HepG2 (cell line): ENCODE measurements around the gene IFT122. TPM values are rescaled to one million over a fixed set of nuclear protein-coding genes. Genes with fewer than 3 reads are reported as not detected.

Experiments used
- SP4 ChIP-seq: sonication (generic); formaldehyde crosslinking; IDR thresholded peaks from 2 replicates; pipeline ENCODE4 v1.8.1; 2023; ENCODE audit warnings: mild to moderate bottlenecking, missing genetic modification reagents
- ZNF296 ChIP-seq: sonication (generic); formaldehyde crosslinking; conservative IDR thresholded peaks from 2 replicates; pipeline ENCODE4 v1.5.0; 2020; ENCODE audit warnings: mild to moderate bottlenecking, missing genetic modification reagents
- ZNF367 ChIP-seq: sonication (generic); formaldehyde crosslinking; IDR thresholded peaks from 2 replicates; pipeline ENCODE4 v1.4.0; 2020; ENCODE audit warnings: missing genetic modification reagents, borderline replicate concordance
- ZNF550 ChIP-seq: sonication (generic); formaldehyde crosslinking; IDR thresholded peaks from 2 replicates; pipeline ENCODE4 v1.4.0; 2020; ENCODE audit warnings: mild to moderate bottlenecking, missing genetic modification reagents, borderline replicate concordance
- polyA plus RNA-seq, 8 experiments: library from polyadenylated mRNA; depleted of rRNA in 3 of 8; stranded (reverse) in 7 of 8; unstranded in 1 of 8; fragments of >200 nt; fragmentation: Illumina TruSeq in 4 of 8; extraction: Trizol in 4 of 8; gene quantifications; 2 replicates each; pipeline versions ENCODE4 v1.2.1 to v1.2.3, GENCODE V29; 2011 to 2016; ENCODE audit warnings: low read depth in 4 of 8, missing spikeins in 1 of 8, mixed read lengths in 1 of 8; ENCODE audit not compliant: insufficient read depth in 1 of 8
- total RNA-seq, 5 experiments: library from RNA; depleted of rRNA; stranded (reverse); fragments of >200 nt; fragmentation: Illumina TruSeq; extraction: Trizol; gene quantifications; 2 replicates each; pipeline ENCODE4 v1.2.3, GENCODE V29; 2016; ENCODE audit warnings: low read depth in 1 of 5
- TF ChIP-seq, protein P1 (sequence below), 2 experiments: fragments of 450-650 bp in 1 of 2; sonication (generic) in 1 of 2; formaldehyde crosslinking in 1 of 2; IDR thresholded peaks; 2 replicates each; pipeline versions ENCODE4 v1.6.1 to v1.8.0; 2016 to 2022; ENCODE audit warnings: antibody characterized with exemption in 1 of 2, mild to moderate bottlenecking in 1 of 2, missing genetic modification reagents in 1 of 2
- TF ChIP-seq, protein P2 (sequence below): IDR thresholded peaks from 2 replicates; pipeline ENCODE4 v1.4.0; 2020; ENCODE audit warnings: mild to moderate bottlenecking, missing genetic modification reagents
- TF ChIP-seq, protein P3 (sequence below): sonication (generic); formaldehyde crosslinking; IDR thresholded peaks from 2 replicates; pipeline ENCODE4 v1.4.0; 2020; ENCODE audit warnings: missing genetic modification reagents, borderline replicate concordance
- TF ChIP-seq, protein P4 (sequence below): IDR thresholded peaks from 2 replicates; pipeline ENCODE4 v1.6.1; 2016; ENCODE audit warnings: mild to moderate bottlenecking
- TF ChIP-seq, protein P5 (sequence below): sonication (generic); formaldehyde crosslinking; IDR thresholded peaks from 2 replicates; pipeline ENCODE4 v1.8.0; 2022; ENCODE audit warnings: mild to moderate bottlenecking, missing genetic modification reagents; ENCODE audit not compliant: insufficient replicate concordance

IFT122 gene
- total and polyA plus RNA-seq, 2 of the 13 experiments (the other 11 are each of a cell fraction or from before 2014, with no cell fraction given), result 10.1 to 10.3 TPM

DNA sequence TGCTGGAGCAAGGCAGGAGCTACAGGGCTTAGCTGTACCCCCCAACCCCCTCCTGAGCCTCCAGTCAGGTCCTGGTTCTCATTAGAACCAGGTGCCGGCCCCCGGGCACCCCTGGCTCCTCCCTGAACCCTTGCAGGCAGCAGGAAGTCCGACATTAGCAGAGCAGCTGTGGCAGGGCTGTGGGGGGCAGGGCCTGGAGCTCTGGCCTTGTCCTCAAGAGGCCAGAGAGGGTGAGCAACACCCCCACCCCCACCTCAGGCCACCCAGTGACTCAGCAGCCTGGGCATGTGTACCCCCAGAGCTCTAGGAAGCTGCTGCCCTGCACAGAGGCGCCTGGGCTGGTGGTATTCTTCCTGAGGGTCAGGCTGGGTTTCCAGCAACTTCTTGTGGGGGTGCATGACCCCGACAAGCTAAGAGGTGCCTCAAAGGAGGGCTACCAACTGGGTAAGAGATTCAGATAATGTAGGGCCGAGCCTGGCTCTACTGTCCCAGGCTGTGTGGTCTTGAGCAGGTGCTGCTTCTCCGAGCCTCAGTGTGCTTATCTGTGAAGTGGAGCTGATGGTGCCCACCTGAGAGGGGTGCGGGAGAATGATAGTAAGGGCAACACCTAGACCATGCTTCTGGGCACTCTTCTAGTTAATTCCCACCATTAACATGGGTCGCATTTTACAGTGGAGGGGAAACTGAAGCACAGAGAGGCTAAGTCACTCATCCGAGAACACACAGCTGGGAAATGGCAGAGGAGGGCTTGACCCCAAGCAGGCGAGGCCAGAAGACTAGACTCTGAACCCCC, 118.9 kb downstream of the IFT122 start (continued):
- TF ChIP-seq, protein P1, sequence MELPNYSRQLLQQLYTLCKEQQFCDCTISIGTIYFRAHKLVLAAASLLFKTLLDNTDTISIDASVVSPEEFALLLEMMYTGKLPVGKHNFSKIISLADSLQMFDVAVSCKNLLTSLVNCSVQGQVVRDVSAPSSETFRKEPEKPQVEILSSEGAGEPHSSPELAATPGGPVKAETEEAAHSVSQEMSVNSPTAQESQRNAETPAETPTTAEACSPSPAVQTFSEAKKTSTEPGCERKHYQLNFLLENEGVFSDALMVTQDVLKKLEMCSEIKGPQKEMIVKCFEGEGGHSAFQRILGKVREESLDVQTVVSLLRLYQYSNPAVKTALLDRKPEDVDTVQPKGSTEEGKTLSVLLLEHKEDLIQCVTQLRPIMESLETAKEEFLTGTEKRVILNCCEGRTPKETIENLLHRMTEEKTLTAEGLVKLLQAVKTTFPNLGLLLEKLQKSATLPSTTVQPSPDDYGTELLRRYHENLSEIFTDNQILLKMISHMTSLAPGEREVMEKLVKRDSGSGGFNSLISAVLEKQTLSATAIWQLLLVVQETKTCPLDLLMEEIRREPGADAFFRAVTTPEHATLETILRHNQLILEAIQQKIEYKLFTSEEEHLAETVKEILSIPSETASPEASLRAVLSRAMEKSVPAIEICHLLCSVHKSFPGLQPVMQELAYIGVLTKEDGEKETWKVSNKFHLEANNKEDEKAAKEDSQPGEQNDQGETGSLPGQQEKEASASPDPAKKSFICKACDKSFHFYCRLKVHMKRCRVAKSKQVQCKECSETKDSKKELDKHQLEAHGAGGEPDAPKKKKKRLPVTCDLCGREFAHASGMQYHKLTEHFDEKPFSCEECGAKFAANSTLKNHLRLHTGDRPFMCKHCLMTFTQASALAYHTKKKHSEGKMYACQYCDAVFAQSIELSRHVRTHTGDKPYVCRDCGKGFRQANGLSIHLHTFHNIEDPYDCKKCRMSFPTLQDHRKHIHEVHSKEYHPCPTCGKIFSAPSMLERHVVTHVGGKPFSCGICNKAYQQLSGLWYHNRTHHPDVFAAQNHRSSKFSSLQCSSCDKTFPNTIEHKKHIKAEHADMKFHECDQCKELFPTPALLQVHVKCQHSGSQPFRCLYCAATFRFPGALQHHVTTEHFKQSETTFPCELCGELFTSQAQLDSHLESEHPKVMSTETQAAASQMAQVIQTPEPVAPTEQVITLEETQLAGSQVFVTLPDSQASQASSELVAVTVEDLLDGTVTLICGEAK (IDR thresholded peaks at IDR 0.05), result no peak
- TF ChIP-seq, protein P1 (CRISPR knock-in tag; IDR thresholded peaks at IDR 0.05), result no peak
- TF ChIP-seq, protein P2, sequence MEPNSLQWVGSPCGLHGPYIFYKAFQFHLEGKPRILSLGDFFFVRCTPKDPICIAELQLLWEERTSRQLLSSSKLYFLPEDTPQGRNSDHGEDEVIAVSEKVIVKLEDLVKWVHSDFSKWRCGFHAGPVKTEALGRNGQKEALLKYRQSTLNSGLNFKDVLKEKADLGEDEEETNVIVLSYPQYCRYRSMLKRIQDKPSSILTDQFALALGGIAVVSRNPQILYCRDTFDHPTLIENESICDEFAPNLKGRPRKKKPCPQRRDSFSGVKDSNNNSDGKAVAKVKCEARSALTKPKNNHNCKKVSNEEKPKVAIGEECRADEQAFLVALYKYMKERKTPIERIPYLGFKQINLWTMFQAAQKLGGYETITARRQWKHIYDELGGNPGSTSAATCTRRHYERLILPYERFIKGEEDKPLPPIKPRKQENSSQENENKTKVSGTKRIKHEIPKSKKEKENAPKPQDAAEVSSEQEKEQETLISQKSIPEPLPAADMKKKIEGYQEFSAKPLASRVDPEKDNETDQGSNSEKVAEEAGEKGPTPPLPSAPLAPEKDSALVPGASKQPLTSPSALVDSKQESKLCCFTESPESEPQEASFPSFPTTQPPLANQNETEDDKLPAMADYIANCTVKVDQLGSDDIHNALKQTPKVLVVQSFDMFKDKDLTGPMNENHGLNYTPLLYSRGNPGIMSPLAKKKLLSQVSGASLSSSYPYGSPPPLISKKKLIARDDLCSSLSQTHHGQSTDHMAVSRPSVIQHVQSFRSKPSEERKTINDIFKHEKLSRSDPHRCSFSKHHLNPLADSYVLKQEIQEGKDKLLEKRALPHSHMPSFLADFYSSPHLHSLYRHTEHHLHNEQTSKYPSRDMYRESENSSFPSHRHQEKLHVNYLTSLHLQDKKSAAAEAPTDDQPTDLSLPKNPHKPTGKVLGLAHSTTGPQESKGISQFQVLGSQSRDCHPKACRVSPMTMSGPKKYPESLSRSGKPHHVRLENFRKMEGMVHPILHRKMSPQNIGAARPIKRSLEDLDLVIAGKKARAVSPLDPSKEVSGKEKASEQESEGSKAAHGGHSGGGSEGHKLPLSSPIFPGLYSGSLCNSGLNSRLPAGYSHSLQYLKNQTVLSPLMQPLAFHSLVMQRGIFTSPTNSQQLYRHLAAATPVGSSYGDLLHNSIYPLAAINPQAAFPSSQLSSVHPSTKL (CRISPR knock-in tag), result no peak; the same call in 1 of the 2 replicates
- TF ChIP-seq, protein P3, sequence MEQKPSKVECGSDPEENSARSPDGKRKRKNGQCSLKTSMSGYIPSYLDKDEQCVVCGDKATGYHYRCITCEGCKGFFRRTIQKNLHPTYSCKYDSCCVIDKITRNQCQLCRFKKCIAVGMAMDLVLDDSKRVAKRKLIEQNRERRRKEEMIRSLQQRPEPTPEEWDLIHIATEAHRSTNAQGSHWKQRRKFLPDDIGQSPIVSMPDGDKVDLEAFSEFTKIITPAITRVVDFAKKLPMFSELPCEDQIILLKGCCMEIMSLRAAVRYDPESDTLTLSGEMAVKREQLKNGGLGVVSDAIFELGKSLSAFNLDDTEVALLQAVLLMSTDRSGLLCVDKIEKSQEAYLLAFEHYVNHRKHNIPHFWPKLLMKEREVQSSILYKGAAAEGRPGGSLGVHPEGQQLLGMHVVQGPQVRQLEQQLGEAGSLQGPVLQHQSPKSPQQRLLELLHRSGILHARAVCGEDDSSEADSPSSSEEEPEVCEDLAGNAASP (CRISPR knock-in tag), result peak; percentile 96; the same call in 1 of the 2 replicates
- TF ChIP-seq ZNF367 (CRISPR knock-in tag) (no peak), ZNF550 (no peak), ZNF296 (CRISPR knock-in tag) (no peak), SP4 (CRISPR knock-in tag) (no peak)
- TF ChIP-seq, protein P4, sequence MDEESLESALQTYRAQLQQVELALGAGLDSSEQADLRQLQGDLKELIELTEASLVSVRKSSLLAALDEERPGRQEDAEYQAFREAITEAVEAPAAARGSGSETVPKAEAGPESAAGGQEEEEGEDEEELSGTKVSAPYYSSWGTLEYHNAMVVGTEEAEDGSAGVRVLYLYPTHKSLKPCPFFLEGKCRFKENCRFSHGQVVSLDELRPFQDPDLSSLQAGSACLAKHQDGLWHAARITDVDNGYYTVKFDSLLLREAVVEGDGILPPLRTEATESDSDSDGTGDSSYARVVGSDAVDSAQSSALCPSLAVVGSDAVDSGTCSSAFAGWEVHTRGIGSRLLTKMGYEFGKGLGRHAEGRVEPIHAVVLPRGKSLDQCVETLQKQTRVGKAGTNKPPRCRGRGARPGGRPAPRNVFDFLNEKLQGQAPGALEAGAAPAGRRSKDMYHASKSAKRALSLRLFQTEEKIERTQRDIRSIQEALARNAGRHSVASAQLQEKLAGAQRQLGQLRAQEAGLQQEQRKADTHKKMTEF, result peak; percentile 27; the same call in 1 of the 2 replicates
- TF ChIP-seq, protein P5, sequence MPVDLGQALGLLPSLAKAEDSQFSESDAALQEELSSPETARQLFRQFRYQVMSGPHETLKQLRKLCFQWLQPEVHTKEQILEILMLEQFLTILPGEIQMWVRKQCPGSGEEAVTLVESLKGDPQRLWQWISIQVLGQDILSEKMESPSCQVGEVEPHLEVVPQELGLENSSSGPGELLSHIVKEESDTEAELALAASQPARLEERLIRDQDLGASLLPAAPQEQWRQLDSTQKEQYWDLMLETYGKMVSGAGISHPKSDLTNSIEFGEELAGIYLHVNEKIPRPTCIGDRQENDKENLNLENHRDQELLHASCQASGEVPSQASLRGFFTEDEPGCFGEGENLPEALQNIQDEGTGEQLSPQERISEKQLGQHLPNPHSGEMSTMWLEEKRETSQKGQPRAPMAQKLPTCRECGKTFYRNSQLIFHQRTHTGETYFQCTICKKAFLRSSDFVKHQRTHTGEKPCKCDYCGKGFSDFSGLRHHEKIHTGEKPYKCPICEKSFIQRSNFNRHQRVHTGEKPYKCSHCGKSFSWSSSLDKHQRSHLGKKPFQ (CRISPR knock-in tag), result no peak
